OCI-LY1 (cell line): ENCODE measurements around the gene VKORC1.

Experiments
- H2AFZ ChIP-seq: fragments of 200-600 bp; sonication (generic), shearing (Covaris generic); 2 replicates; pipeline ENCODE4 v1.6.0; 2014; ENCODE audit warnings: antibody characterized with exemption, mild to moderate bottlenecking, low read length
- H3F3A ChIP-seq: fragments of 200-600 bp; sonication (generic), shearing (Covaris generic); 2 replicates; pipeline ENCODE4 v1.6.0; 2014; ENCODE audit warnings: mild to moderate bottlenecking, antibody characterized with exemption, low read length, moderate library complexity; ENCODE audit not compliant: insufficient read depth
- H3K27ac ChIP-seq: fragments of 200-600 bp; sonication (generic); 2 replicates; pipeline ENCODE4 v1.5.1; 2014; ENCODE audit warnings: low read length, mixed run types, mild to moderate bottlenecking, low read depth; ENCODE audit not compliant: poor library complexity, severe bottlenecking
- H3K27me3 ChIP-seq: fragments of 200-600 bp; sonication (generic); 2 replicates; pipeline ENCODE4 v1.6.0; 2014; ENCODE audit warnings: antibody characterized with exemption, mild to moderate bottlenecking, low read length, moderate library complexity; ENCODE audit not compliant: insufficient read depth
- H3K36me3 ChIP-seq: fragments of 200-600 bp; sonication (generic); 2 replicates; pipeline ENCODE4 v1.6.1; 2014; ENCODE audit warnings: mild to moderate bottlenecking, antibody characterized with exemption, low read length, moderate library complexity, mixed read lengths; ENCODE audit not compliant: insufficient read depth
- H3K4me1 ChIP-seq: fragments of 200-600 bp; sonication (generic); 2 replicates; pipeline ENCODE4 v1.5.1; 2014; ENCODE audit warnings: mild to moderate bottlenecking, low read length, moderate library complexity; ENCODE audit not compliant: insufficient read depth, severe bottlenecking
- H3K4me2 ChIP-seq: fragments of 200-600 bp; sonication (generic), shearing (Covaris generic); 2 replicates; pipeline ENCODE4 v1.6.1; 2014; ENCODE audit warnings: low read length
- H3K4me3 ChIP-seq: fragments of 200-600 bp; sonication (generic); 2 replicates; pipeline ENCODE4 v1.5.1; 2014; ENCODE audit warnings: low read length, low read depth, mild to moderate bottlenecking, mixed read lengths; ENCODE audit not compliant: poor library complexity, severe bottlenecking
- H3K79me2 ChIP-seq: fragments of 200-600 bp; shearing (Covaris generic); 2 replicates; pipeline ENCODE4 v1.6.1; 2016; ENCODE audit warnings: mixed run types, low read length, mixed read lengths; ENCODE audit not compliant: insufficient read depth
- H3K9ac ChIP-seq: fragments of 200-600 bp; sonication (generic), shearing (Covaris generic); 2 replicates; pipeline ENCODE4 v1.6.1; 2014; ENCODE audit warnings: mild to moderate bottlenecking, low read length, mixed read lengths
- H3K9me2 ChIP-seq: fragments of 200-600 bp; sonication (generic), shearing (Covaris generic); 2 replicates; pipeline ENCODE4 v1.6.1; 2014; ENCODE audit warnings: low read depth, mild to moderate bottlenecking, low read length, mixed read lengths
- H3K9me3 ChIP-seq: fragments of 200-600 bp; shearing (Covaris generic); 2 replicates; pipeline ENCODE4 v1.6.1; 2014; ENCODE audit warnings: low read length, mixed read lengths
- H4K20me1 ChIP-seq: fragments of 200-600 bp; sonication (generic), shearing (Covaris generic); 2 replicates; pipeline ENCODE4 v1.6.0; 2016; ENCODE audit warnings: mild to moderate bottlenecking, low read length; ENCODE audit not compliant: insufficient read depth
- EZH2 ChIP-seq: fragments of 200-600 bp; sonication (generic), shearing (Covaris generic); IDR thresholded peaks from 2 replicates; pipeline ENCODE4 v1.8.0; 2017; ENCODE audit warnings: borderline replicate concordance, mixed run types, mild to moderate bottlenecking, antibody characterized with exemption, low read length, moderate library complexity, mixed read lengths
- TF ChIP-seq, protein P1 (sequence below): fragments of 200-600 bp; sonication (generic), shearing (Covaris generic); IDR thresholded peaks from 2 replicates; pipeline ENCODE4 v1.5.1; 2017; ENCODE audit warnings: mild to moderate bottlenecking, antibody characterized with exemption, low read length, moderate library complexity, mixed read lengths

VKORC1 gene

DNA sequence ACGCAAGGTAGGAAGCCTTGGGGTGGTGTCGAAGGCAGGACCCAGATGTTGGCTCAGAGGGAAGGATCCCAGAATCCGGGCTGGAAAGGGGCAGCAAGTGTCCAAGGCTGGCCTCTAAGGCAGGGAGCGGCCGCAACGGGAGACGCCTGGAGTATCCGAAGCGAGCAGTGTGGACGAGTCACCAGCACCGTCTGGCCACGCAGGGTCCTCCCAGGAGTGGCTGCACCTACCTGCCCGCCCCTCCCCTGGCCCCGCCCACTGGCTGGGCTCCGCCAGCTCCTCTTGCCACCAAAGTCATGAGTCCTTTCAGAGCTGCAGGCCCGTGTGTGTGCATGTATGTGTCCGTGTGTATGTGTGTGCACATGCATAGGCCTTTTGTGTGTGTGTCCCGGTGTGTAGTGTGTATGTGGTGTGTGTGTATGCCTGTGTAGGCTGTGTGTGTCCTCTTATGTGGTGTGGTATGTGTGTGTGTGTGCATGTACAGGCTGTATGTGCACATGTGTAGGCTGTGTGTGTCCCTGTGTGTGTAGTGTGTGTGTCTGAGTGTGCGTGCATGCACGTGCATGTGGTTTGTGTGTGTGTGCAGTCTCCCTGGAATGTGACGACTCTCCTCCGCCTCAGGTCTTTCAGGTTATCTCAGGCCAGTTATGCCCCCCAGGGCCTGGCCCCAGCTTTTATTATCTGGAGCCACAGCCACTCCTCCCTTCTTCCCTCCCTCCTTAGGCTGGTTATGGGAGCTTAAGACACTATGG, 41.1 kb upstream of the VKORC1 start, which contains the start of gene PRSS8:
Gene PRSS8, minus strand, starts transcription at position 193 of the 752 bp plus-strand sequence. CDS start 229 bp downstream, outside the sequence.
- Histone ChIP-seq H3K4me1 (no peaks in the 10 kb centered on the region), H3K27me3 (peaks cover 8% of the 10 kb centered on the region; the same call in 1 of the 2 replicates), H3K9ac (no peak within 1 kb of the TSS), H3K4me3 (no peak within 1 kb of the TSS), H3K9me2 (no peaks in the 10 kb centered on the region), H3K4me2 (no peak within 1 kb of the TSS), H2AFZ (no peak within 1 kb of the TSS), H3F3A (no peaks in the 10 kb centered on the region), H4K20me1 (no peaks in the 10 kb centered on the region), H3K27ac (no peak within 1 kb of the TSS), H3K79me2 (no peaks in the 10 kb centered on the region), H3K9me3 (no peaks in the 10 kb centered on the region), H3K36me3 (0 out of 2 replicates have a peak, but pooled peaks cover 3% of the 10 kb centered on the region)
- no peak for TF ChIP-seq EZH2
- TF ChIP-seq, protein P1, sequence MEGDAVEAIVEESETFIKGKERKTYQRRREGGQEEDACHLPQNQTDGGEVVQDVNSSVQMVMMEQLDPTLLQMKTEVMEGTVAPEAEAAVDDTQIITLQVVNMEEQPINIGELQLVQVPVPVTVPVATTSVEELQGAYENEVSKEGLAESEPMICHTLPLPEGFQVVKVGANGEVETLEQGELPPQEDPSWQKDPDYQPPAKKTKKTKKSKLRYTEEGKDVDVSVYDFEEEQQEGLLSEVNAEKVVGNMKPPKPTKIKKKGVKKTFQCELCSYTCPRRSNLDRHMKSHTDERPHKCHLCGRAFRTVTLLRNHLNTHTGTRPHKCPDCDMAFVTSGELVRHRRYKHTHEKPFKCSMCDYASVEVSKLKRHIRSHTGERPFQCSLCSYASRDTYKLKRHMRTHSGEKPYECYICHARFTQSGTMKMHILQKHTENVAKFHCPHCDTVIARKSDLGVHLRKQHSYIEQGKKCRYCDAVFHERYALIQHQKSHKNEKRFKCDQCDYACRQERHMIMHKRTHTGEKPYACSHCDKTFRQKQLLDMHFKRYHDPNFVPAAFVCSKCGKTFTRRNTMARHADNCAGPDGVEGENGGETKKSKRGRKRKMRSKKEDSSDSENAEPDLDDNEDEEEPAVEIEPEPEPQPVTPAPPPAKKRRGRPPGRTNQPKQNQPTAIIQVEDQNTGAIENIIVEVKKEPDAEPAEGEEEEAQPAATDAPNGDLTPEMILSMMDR: no peak

- no peak overlapping the region for H3K27ac ChIP-seq
- H3K9me3 ChIP-seq: no peaks in the 10 kb centered on the region
- H3K9ac ChIP-seq: no peak overlapping the region
- TF ChIP-seq, protein P1: no peak
- TF ChIP-seq EZH2: no peak
- H3F3A ChIP-seq: no peaks in the 10 kb centered on the region
- no peaks in the 10 kb centered on the region for H4K20me1 ChIP-seq
- H3K4me1 ChIP-seq: no peaks in the 10 kb centered on the region
- H3K27me3 ChIP-seq: peaks cover 8% of the 10 kb centered on the region; the same call in 1 of the 2 replicates
- no peak overlapping the region for H3K4me3 ChIP-seq
- no peaks in the 10 kb centered on the region for H3K79me2 ChIP-seq
- H2AFZ ChIP-seq: no peak overlapping the region
- H3K36me3 ChIP-seq: peaks cover 10% of the 10 kb centered on the region
- no peak overlapping the region for H3K4me2 ChIP-seq
- no peaks in the 10 kb centered on the region for H3K9me2 ChIP-seq
Measured at GRCh38 chr16:31134625-31135534, 40.3 kb upstream of the VKORC1 start.

- TF ChIP-seq, protein P1: no peak
- no peak for TF ChIP-seq EZH2
- no peaks in the 10 kb centered on the region for H3K9me3 ChIP-seq
- peaks cover 15% of the 10 kb centered on the region for H3K36me3 ChIP-seq
- no peak overlapping the region for H3K4me2 ChIP-seq
- H4K20me1 ChIP-seq: no peaks in the 10 kb centered on the region
- no peaks in the 10 kb centered on the region for H3K79me2 ChIP-seq
- H3K4me3 ChIP-seq: no peak overlapping the region
- H3K27me3 ChIP-seq: peaks cover 8% of the 10 kb centered on the region; the same call in 1 of the 2 replicates
- H3K4me1 ChIP-seq: no peaks in the 10 kb centered on the region
- no peaks in the 10 kb centered on the region for H3K9me2 ChIP-seq
- no peak overlapping the region for H3K27ac ChIP-seq
- H3K9ac ChIP-seq: no peak overlapping the region
- no peak overlapping the region for H2AFZ ChIP-seq
- H3F3A ChIP-seq: no peaks in the 10 kb centered on the region
Measured at GRCh38 chr16:31134091-31134571, 39.5 kb upstream of the VKORC1 start.
